NCI-H1105 (cell line): Measurements from ENCODE around the gene KLK8.
"Not testable (repeated sequence)": the region's sequence is repeated elsewhere in the genome, so short reads cannot be mapped to it uniquely, and the experiment has no call there.

Source experiments
- DNase-seq: peaks from one replicate; lab custom pipeline; 2025; lab: John Stamatoyannopoulos, UW

Gene KLK8

DNA sequence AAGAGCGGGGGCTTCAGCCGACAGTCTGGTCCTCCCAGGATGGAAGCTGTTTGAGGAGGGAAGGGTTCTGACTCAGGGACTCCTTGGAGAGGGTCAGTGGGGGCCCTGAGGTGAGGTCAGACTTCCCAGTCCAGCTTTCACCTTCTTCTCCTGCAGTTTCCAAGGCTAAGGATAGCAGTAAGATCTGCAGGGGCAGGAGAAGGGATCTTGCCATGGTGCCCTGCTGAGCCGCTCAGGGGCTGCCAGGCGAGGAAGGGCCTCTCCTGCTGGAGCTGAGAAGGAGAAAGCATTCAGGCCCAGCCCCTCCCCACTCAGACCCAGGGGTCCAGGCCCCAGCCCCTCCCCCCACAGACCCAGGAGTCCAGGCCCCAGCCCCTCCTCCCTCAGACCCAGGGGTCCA lies 19.2 kb downstream of the KLK8 start:
- DNase-seq, result no peak

- no peak for DNase-seq
Measured at GRCh38 chr19:50981587-50982146, 19.7 kb downstream of the KLK8 start.

DNA sequence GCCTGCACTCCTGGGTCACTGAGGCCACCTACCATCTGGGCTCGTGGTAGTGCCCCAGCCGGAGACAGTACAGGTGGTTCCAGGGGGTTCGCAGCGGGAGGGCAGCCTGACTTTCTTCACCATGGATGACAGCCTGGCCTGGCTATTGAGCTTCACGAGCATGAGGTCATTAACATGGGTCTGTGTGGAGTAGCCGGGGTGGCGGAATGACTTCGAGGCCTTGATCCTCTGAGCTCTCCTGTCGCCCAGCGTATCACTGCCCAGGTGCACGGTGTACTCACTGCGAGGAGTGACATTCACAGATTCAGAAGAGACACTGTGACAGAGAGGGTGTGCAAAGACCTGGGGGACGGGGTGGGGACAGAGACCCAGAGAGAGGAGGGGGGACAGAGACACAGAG lies 21.2 kb downstream of the KLK8 start:
- DNase-seq, result no peak

GRCh38 chr19:50979758-50980157 lies 21.6 kb downstream of the KLK8 start:
- no peak for DNase-seq

- no peak for DNase-seq
Measured at GRCh38 chr19:50978772-50979390, 22.5 kb downstream of the KLK8 start.

DNA sequence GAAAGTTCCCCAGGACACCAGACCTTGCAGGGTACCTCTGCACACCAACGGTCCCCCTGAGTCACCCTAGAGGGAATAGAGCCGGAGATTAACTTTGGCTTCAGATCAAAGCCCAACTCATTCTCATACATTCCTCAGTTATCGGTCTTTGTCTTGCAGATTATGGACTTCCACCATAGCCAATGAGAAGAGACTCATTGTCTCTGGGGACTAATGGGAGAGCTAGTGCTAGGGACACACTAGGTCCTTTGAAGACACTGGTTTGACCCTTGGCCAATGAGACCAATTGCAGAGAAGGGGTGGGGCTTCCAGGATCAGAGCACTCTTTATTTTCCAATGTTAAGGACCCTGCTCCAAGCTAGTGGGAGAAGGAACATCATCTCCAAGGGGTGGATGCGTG lies 23.8 kb downstream of the KLK8 start:
- DNase-seq, result no peak

GRCh38 chr19:50975766-50976165 lies 25.6 kb downstream of the KLK8 start:
- no peak for DNase-seq

- DNase-seq, result no peak
Measured at GRCh38 chr19:50974702-50975556, 26.5 kb downstream of the KLK8 start.

DNA sequence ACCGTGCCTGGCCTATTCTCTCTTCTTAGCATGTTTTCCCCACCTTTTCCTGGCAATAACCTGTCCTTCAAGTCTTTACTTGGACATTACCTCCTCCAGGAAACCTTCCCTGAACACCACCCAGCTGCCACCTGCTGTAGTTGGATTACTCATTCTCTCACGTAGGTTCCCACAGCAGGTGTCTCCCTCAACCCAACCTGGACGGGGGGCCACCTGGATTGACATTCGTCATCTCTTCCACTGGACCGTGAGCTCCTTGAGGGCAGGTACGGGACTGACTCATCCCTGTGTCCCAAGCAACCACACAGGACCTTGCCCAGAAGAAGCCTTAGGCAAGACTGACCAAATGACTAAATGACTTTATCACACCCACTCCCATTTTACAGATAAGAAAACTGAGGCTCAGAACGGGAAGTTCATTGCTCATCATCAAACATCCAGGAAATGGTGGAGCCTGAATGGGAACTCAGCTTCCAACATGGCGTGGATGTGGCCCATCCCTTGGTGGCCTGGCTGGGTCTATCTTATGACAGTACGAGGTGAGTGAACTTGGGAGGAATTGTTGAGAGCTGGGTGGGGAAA lies 28.5 kb downstream of the KLK8 start:
- no peak for DNase-seq

DNA sequence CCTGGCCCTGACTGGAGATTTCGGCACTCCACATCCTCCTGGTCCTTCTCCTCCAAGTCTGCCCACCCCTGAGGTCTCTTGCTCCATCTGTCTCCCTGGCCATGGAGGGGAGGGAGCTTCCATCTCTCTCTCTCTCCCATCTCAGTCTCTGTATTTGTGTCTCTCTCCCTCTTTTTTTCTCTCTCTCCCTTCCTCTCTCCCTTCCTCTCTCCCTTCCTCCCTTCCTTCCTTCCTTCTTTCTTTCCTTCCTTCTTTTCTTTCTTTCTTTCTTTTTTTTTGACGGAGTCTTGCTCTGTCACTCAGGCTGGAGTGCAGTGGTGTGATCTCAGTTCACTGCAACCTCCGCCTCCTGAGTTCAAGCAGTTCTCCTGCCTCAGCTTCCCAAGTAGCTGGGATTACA lies 31.6 kb downstream of the KLK8 start:
- not testable (repeated sequence) for DNase-seq

DNA sequence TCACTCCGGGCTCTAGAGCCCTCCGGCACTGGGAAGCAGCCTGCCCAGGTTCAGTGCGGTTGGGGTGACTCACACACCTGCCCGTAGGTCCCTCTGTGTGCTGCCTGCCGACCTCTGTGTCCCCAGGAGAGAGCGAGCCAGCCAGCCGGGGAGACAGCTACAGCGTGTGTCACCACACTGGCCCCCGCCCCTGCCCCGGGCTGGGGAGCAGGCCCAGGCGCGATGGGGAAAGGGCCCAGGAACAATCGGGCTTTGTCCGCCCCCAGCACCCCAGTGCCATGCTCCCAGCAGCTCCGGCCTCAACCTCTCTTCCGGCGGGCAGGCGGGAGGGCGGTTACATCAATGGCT lies 32.0 kb downstream of the KLK8 start, which contains the start of gene KLK6:
Gene KLK6 (minus strand): TSS at position 179 of the 348 bp plus-strand sequence. CDS start 1,487 bp downstream, outside the sequence.
- DNase-seq, result no peak

- no peak for DNase-seq
Measured at GRCh38 chr19:50968716-50969412, 32.5 kb downstream of the KLK8 start.

GRCh38 chr19:50967929-50968715 lies 33.3 kb downstream of the KLK8 start:
- no peak for DNase-seq

DNA sequence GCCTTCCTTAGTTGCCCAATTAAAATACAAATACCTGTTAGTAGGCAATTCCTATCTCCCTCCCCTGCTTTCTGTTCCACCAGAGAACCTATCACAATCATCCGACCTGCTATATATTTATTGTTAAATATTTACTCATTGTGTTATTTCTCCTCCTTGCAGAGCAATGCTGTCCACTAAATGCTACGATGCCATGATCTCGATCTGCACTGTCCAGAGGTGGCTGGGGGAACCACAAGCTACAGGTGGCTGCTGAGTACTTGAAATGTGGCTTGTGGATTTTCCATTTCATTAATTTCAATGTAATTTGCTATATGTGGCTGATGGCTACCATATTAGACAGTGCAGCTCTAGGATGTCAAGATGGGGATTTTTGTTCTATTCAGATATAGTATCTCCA lies 37.1 kb downstream of the KLK8 start:
- no peak for DNase-seq

GRCh38 chr19:50963381-50963780 lies 38.0 kb downstream of the KLK8 start:
- DNase-seq, result no peak

- no peak for DNase-seq
Measured at GRCh38 chr19:50962245-50962644, 39.2 kb downstream of the KLK8 start.

DNA sequence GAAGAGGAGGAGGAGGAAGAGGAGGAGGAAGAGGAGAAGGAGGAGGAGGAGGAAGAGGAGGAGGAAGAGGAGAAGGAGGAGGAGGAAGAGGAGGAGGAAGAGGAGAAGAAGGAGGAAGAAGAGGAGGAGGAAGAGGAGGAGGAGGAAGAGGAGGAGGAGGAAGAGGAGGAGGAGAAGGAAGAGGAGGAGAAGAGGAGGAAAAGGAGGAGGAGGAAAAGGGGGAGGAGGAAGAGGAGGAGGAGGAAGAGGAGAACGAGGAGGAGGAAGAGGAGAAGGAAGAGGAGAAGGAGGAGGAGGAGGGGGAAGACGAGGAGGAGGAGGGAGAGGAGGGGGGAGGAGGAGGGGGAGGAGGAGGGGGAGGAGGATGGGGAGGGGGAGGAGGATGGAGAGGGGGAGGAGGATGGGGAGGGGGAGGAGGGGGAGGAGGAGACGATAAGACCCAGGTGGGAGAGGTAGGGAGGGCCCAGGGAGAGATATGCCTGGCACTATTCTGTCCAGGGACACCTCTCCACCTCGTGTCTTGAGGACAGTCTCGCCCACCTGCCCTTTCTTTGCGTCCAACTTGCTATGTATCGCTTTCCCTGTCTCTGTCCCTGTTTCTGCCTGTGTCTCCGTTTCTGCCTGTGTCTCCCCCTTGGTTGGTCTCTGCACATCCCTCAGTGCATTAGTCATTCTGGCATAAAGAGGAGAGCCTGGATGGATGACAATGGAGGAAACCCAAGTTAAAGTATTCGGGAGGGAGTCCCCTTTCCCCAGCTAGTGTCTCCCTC lies 41.5 kb downstream of the KLK8 start:
- no peak for DNase-seq

DNA sequence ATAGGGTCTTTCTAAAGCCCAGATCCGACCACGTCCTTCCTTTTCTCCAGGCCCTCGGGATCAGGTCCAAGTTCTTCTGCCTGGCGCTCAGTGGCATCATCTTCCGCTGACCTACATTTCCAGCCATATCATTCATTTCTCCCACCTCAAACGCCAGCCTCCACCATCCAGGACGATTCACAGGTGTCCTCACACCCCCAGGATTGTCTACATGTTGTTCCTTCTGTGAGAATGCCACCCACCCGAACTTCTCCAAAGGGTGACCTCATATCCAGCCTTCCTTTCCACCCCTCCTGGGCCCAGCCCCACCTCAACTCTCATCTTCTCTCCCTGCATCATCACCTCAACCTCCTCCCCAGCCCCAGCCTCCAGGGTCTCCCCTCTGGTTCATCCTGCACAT lies 43.8 kb downstream of the KLK8 start:
- DNase-seq, result no peak

- DNase-seq, result no peak
Measured at GRCh38 chr19:50952910-50953309, 48.5 kb downstream of the KLK8 start, which contains the start of gene KLK5. Gene KLK5 (minus strand): TSS chr19:50953038. CDS start chr19:50952657, 381 bp downstream.

GRCh38 chr19:50949861-50950260 lies 51.5 kb downstream of the KLK8 start:
- DNase-seq, result no peak

GRCh38 chr19:50947123-50947522 lies 54.3 kb downstream of the KLK8 start:
- no peak for DNase-seq
